IPS-20b (cell line): ENCODE results near the gene HTR5A.

ENCODE experiments used
- H3K27ac ChIP-seq: one replicate; pipeline ENCODE4 v1.5.1; 2013; ENCODE audit warnings: low read length
- H3K27me3 ChIP-seq: 2 replicates; pipeline ENCODE4 v1.6.1; 2013; ENCODE audit warnings: mild to moderate bottlenecking, low read length, inconsistent platforms; ENCODE audit not compliant: insufficient read depth
- H3K36me3 ChIP-seq: 2 replicates; pipeline ENCODE4 v1.6.1; 2013; ENCODE audit warnings: low read depth, mild to moderate bottlenecking, inconsistent platforms, low read length, moderate library complexity; ENCODE audit not compliant: insufficient read depth
- H3K4me1 ChIP-seq: 2 replicates; pipeline ENCODE4 v1.6.1; 2013; ENCODE audit warnings: mild to moderate bottlenecking, control low read depth, inconsistent platforms, low read length, moderate library complexity; ENCODE audit not compliant: insufficient read depth
- H3K4me3 ChIP-seq: 2 replicates; pipeline ENCODE4 v1.5.1; 2013; ENCODE audit warnings: mild to moderate bottlenecking, low read length, inconsistent platforms
- H3K9ac ChIP-seq: 2 replicates; pipeline ENCODE4 v1.6.1; 2013; ENCODE audit warnings: low read depth, mild to moderate bottlenecking, inconsistent platforms, low read length, moderate library complexity
- H3K9me3 ChIP-seq: 2 replicates; pipeline ENCODE4 v1.6.1; 2013; ENCODE audit warnings: mild to moderate bottlenecking, low read depth, low read length, inconsistent platforms; ENCODE audit not compliant: insufficient read depth

Gene HTR5A

GRCh38 chr7:155093596-155093995 is 23.5 kb downstream of the HTR5A start:
- H3K36me3 ChIP-seq = no peaks in the 10 kb centered on the region

GRCh38 chr7:155094636-155095135 is 24.6 kb downstream of the HTR5A start:
- Histone ChIP-seq H3K4me1 (no peaks in the 10 kb centered on the region), H3K36me3 (no peaks in the 10 kb centered on the region)

More at GRCh38 chr7:155093596-155093995, 23.5 kb downstream of the HTR5A start:
- Histone ChIP-seq H3K27ac (no peak overlapping the region), H3K9me3 (peaks cover 11% of the 10 kb centered on the region), H3K9ac (no peak overlapping the region), H3K4me3 (no peak overlapping the region), H3K27me3 (no peaks in the 10 kb centered on the region), H3K4me1 (no peaks in the 10 kb centered on the region)

DNA sequence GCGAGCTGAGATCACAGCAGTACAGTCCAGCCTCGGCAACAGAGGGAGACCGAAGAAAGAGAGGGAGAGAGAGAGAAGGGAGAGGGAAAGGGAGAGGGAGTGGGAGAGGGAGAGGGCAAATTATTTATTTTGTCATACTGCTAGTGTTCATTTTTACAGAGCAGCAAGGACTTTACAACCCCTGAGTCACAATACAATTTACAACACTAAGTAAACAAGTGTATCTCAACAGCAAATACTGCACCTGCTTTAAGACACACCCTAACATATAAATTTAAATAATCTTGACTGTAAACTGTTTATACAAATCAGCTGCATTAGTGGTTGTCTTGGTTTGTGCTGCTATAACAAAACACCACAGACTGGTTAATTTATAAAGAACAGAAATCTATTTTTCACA is 27.2 kb downstream of the HTR5A start:
- H3K36me3 ChIP-seq = no peaks in the 10 kb centered on the region
- H3K9me3 ChIP-seq = peaks cover 11% of the 10 kb centered on the region
- H3K9ac ChIP-seq = no peak overlapping the region
- H3K27me3 ChIP-seq = no peaks in the 10 kb centered on the region
- no peaks in the 10 kb centered on the region for H3K4me1 ChIP-seq
- H3K27ac ChIP-seq = no peak overlapping the region
- H3K4me3 ChIP-seq = no peak overlapping the region

More at GRCh38 chr7:155094636-155095135, 24.6 kb downstream of the HTR5A start:
- Histone ChIP-seq H3K27me3 (no peaks in the 10 kb centered on the region), H3K9ac (no peak overlapping the region), H3K9me3 (peaks cover 11% of the 10 kb centered on the region), H3K4me3 (no peak overlapping the region), H3K27ac (no peak overlapping the region)

GRCh38 chr7:155103839-155104238 is 33.7 kb downstream of the HTR5A start:
- Histone ChIP-seq H3K4me1 (0 out of 2 replicates have a peak, but pooled peaks cover under 1% of the 10 kb centered on the region), H3K27me3 (no peaks in the 10 kb centered on the region), H3K9me3 (no peaks in the 10 kb centered on the region), H3K4me3 (no peak overlapping the region), H3K9ac (no peak overlapping the region), H3K27ac (no peak overlapping the region), H3K36me3 (no peaks in the 10 kb centered on the region)

DNA sequence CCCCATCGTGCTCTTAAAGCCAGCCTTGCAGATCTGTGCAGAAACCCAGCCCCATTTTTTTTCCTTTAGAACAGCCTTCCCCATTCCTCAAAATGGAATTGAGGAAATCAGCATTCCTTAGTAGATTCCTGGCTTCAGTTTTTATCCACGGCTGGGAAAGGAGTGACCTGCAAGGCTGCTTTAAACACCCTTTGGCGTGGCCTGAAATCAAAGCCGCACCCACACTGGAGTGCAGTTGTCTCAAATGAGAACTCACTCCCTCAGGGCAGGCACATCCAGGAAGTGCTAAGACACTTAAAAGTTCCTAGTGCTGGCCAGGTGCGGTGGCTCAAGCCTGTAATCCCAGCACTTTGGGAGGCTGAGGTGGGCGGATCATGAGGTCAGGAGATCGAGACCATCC is 34.8 kb downstream of the HTR5A start:
- 0 out of 2 replicates have a peak, but pooled peaks cover 3% of the 10 kb centered on the region for H3K4me1 ChIP-seq
- no peaks in the 10 kb centered on the region for H3K27me3 ChIP-seq

GRCh38 chr7:155106356-155106755 is 36.2 kb downstream of the HTR5A start:
- H3K4me1 ChIP-seq = 0 out of 2 replicates have a peak, but pooled peaks cover 3% of the 10 kb centered on the region
- no peaks in the 10 kb centered on the region for H3K36me3 ChIP-seq
- H3K9ac ChIP-seq = no peak overlapping the region
- no peak overlapping the region for H3K27ac ChIP-seq
- no peak overlapping the region for H3K4me3 ChIP-seq
- H3K27me3 ChIP-seq = no peaks in the 10 kb centered on the region
- H3K9me3 ChIP-seq = no peaks in the 10 kb centered on the region

More for the DNA sequence above, 34.8 kb downstream of the HTR5A start:
- Histone ChIP-seq H3K27ac (no peak overlapping the region), H3K4me3 (no peak overlapping the region), H3K9ac (no peak overlapping the region), H3K36me3 (no peaks in the 10 kb centered on the region), H3K9me3 (no peaks in the 10 kb centered on the region)

DNA sequence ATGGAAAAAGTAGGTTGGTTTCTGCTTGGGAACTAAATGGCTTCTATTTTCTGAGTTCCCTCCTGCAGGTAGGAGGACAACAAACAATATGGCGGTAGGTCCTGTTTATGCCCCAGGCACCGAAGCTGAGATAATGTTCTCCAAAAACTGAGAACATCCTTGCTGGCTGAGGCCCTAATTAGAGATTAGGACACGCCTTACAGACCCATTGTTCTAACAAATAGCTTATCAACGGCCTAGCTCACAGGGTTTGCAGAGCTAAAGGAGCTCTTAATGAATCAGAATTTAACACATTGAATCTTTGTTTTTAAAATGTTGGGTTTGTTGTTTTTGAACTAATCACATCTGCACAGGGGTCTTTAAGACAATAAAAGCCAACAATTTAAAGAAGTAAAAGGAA is 37.0 kb downstream of the HTR5A start:
- Histone ChIP-seq H3K27ac (no peak overlapping the region), H3K36me3 (no peaks in the 10 kb centered on the region), H3K4me1 (0 out of 2 replicates have a peak, but pooled peaks cover 3% of the 10 kb centered on the region), H3K9me3 (no peaks in the 10 kb centered on the region), H3K27me3 (no peaks in the 10 kb centered on the region; the same call in 1 of the 2 replicates), H3K4me3 (no peak overlapping the region), H3K9ac (no peak overlapping the region)

DNA sequence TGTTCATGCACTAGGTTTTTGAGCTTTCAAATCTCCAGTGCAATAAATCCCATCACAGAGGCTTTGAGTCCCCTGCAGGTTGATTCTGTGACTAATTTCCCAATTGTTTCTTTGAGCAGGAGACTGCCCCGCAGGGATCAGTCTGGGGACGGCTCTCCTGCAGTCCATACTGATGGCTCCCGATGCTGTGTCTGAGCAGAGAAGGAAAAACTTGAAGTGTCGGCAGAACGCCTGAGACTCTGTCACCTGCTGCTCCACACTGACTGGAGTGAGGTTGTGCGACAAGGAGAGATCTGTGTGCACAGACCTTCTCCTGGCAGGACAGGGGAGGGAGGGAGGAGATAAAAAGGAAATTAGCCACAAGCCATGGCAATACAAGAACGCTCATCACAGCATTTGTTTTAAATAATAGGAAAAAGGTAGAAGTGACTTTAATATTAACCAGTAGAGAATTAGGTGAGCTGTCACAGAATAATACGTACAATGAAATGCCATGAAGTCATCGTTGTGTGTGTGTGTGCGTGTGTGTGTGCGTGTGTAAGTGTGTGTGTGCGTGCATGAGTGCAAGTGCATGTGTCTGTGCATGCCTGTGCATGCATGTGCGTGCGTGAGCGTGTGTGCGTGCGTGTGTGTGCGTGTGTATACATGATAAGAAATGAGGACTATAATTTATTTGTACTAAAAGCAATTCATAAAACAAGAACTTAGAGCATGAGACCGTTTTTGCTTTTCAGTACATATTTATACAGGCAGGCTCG is 38.2 kb downstream of the HTR5A start:
- Histone ChIP-seq H3K9me3 (no peaks in the 10 kb centered on the region), H3K9ac (no peak overlapping the region), H3K4me1 (0 out of 2 replicates have a peak, but pooled peaks cover 3% of the 10 kb centered on the region), H3K4me3 (no peak overlapping the region), H3K27me3 (no peaks in the 10 kb centered on the region; the same call in 1 of the 2 replicates), H3K27ac (no peak overlapping the region), H3K36me3 (no peaks in the 10 kb centered on the region)

- Histone ChIP-seq H3K4me3 (no peak overlapping the region), H3K9ac (no peak overlapping the region), H3K27me3 (no peaks in the 10 kb centered on the region; the same call in 1 of the 2 replicates)
These were observed 39.0 kb downstream of the HTR5A start for GRCh38 chr7:155109121-155109520.

DNA sequence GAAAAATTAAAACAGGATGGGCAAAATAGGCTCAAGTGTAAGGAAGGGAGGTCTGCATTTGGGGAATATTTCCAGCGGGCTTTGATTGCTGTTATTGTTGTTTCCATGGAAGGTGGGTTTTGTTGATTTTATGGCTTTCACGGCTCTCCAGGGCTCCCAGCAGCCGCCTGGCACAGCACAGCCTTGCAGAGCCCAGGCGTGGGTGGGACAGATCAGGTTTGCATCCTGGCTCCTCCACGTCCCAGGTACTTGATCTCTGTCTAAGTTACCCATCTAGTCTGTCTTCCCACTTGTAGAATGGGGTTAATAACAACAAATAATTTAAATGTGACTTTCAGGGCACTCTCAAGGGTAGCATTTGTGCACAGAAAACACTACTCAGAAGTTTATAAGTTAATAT is 45.2 kb downstream of the HTR5A start:
- H3K4me1 ChIP-seq = no peaks in the 10 kb centered on the region
- H3K36me3 ChIP-seq = no peaks in the 10 kb centered on the region
- 0 out of 2 replicates have a peak, but pooled peaks cover 4% of the 10 kb centered on the region for H3K9me3 ChIP-seq
- H3K27me3 ChIP-seq = no peaks in the 10 kb centered on the region; the same call in 1 of the 2 replicates
- no peak overlapping the region for H3K27ac ChIP-seq
- H3K4me3 ChIP-seq = no peak overlapping the region
- no peak overlapping the region for H3K9ac ChIP-seq

More at GRCh38 chr7:155109121-155109520, 39.0 kb downstream of the HTR5A start:
- no peaks in the 10 kb centered on the region for H3K36me3 ChIP-seq
- no peaks in the 10 kb centered on the region for H3K9me3 ChIP-seq
- H3K27ac ChIP-seq = no peak overlapping the region
- H3K4me1 ChIP-seq = 0 out of 2 replicates have a peak, but pooled peaks cover 3% of the 10 kb centered on the region

DNA sequence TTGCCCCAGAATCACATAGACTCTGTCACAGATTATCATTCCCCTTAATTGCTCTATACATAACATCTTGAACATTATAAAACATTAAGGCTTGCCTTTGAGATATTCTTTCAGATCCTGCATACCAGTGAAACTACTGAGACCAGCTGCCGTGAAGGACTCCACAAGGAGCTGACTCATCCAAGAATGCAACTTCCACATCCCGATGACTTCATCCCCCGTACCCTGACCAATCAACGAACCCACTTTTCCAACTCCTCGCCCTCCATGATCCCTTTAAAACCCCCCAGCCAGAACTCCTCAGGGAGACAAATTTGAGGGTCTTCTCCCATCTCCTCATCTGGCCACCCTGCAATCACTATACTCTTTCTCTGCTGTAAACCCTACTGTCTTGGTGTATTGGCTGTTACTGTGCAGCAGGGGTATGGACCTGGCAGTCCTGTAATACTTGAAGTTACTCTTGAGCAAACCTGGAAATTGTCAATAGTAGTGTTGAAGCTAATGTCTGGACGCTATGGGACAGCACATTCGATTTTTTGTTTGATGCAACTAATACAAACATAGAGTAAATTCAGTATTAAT is 49.8 kb downstream of the HTR5A start:
- Histone ChIP-seq H3K9ac (no peak overlapping the region), H3K27ac (no peak overlapping the region), H3K27me3 (no peaks in the 10 kb centered on the region), H3K36me3 (no peaks in the 10 kb centered on the region), H3K4me1 (no peaks in the 10 kb centered on the region), H3K9me3 (0 out of 2 replicates have a peak, but pooled peaks cover 7% of the 10 kb centered on the region), H3K4me3 (no peak overlapping the region)
